ENCODE measurements around the gene DMWD.

- TF ChIP-seq POLR2A (IDR thresholded peaks at IDR 0.05) (no peak), POLR2AphosphoS5 (IDR thresholded peaks at IDR 0.05; ENCODE audit: insufficient read depth in 1 of 2, low read depth in 1 of 2) (peak; percentile 76 to 81), CTCF (IDR thresholded peaks at IDR 0.05) (no peak)
Observed at GRCh38 chr19:45782820-45783785, 9.5 kb downstream of the DMWD start.

All from vagina (tissue), 2 donors.